ENCODE results near the gene PRELP. TPM values are rescaled to one million over a fixed set of nuclear protein-coding genes. Genes with fewer than 3 reads are reported as not detected.

The PRELP gene
- total RNA-seq, 1 experiment from 2014 or later, result not detected

DNA sequence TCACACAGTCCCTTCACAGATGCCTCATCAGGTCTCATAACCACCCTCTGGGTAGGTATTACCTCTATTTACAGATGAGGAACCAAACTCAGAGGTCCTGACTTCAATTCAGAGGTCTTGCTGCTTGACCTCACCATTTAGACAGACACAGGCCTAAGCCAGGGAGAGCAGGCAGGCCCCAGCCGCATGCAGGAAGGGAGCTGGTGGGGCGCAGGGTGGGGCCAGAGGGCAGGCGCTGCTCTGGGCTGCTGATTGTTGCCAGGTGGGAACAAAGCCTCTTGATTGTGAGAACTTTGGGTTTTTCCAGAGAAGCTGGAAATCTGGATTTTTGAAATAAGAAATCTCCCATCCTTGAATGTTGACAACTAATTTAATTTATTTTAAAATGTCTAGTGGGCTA is 19.9 kb upstream of the PRELP start:
- no peak overlapping the region for H3K27ac Mint-ChIP-seq (ENCODE audit: unreplicated experiment)
- no peak overlapping the region for H3K4me3 Mint-ChIP-seq (ENCODE audit: unreplicated experiment)
- no peaks in the 10 kb centered on the region for H3K36me3 Mint-ChIP-seq (ENCODE audit: insufficient read depth, unreplicated experiment)
- H3K9me3 Mint-ChIP-seq (ENCODE audit: unreplicated experiment), result no peaks in the 10 kb centered on the region
- DNase-seq, result no peak
- Histone ChIP-seq H3K27me3 (replicated peaks; ENCODE audit: control insufficient read depth, insufficient read depth, low read length) (no peaks in the 10 kb centered on the region), H3K4me1 (no peaks in the 10 kb centered on the region), H3K9me3 (no peaks in the 10 kb centered on the region), H3K4me3 (ENCODE audit: low read depth, low read length) (no peak overlapping the region), H3K36me3 (ENCODE audit: control insufficient read depth, insufficient read depth, low read length) (no peaks in the 10 kb centered on the region)
- CTCF ChIA-PET, result no interaction called here
- no peak for TF ChIP-seq CTCF (IDR thresholded peaks at IDR 0.05; ENCODE audit: insufficient read depth in 1 of 2, low read depth in 1 of 2, low read length in 1 of 2, severe bottlenecking in 1 of 2, unreplicated experiment in 1 of 2)
- no TSS peak for BruUV-seq (replicated peaks)
- POLR2A ChIA-PET, result no interaction called here
- intact Hi-C loops (cut with micrococcal nuclease; ENCODE audit: unreplicated experiment), result no loop called here
- no peaks in the 10 kb centered on the region for H3K4me1 Mint-ChIP-seq (ENCODE audit: low read depth, unreplicated experiment)
- peaks cover 16% of the 10 kb centered on the region for H3K27me3 Mint-ChIP-seq (ENCODE audit: insufficient read depth, unreplicated experiment)

DNA sequence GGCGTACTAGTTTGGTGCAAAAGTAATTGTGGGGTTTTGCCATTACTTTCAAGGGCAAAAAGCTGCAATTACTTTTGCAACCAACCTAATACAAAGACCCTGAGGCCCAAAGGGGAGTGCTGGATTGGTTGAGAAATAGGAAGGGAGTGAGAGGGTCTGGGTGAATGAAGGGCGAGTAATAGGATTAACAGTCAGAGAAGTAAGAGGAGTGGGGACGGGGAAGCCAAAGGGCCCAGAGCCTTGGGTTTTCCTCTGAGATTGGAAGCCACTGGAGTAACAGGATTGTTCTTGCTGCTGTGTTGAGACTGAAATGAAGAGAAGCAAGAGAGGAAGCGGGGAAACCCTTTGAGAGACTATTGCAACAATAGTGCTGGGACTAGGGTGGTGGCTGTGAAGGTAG is 19.0 kb upstream of the PRELP start:
- no peaks in the 10 kb centered on the region for H3K4me1 Mint-ChIP-seq (ENCODE audit: low read depth, unreplicated experiment)
- H3K9me3 Mint-ChIP-seq (ENCODE audit: unreplicated experiment), result no peaks in the 10 kb centered on the region
- H3K27ac Mint-ChIP-seq (ENCODE audit: unreplicated experiment), result no peak overlapping the region
- intact Hi-C loops (cut with micrococcal nuclease; ENCODE audit: unreplicated experiment), result no loop called here
- Histone ChIP-seq H3K27me3 (replicated peaks; ENCODE audit: control insufficient read depth, insufficient read depth, low read length) (no peaks in the 10 kb centered on the region), H3K9me3 (no peaks in the 10 kb centered on the region), H3K4me3 (ENCODE audit: low read depth, low read length) (no peak overlapping the region), H3K4me1 (no peaks in the 10 kb centered on the region), H3K36me3 (ENCODE audit: control insufficient read depth, insufficient read depth, low read length) (no peaks in the 10 kb centered on the region)
- CTCF ChIA-PET, result no interaction called here
- DNase-seq, result no peak
- POLR2A ChIA-PET, result no interaction called here
- H3K36me3 Mint-ChIP-seq (ENCODE audit: insufficient read depth, unreplicated experiment), result no peaks in the 10 kb centered on the region
- TF ChIP-seq CTCF (IDR thresholded peaks at IDR 0.05; ENCODE audit: insufficient read depth in 1 of 2, low read depth in 1 of 2, low read length in 1 of 2, severe bottlenecking in 1 of 2, unreplicated experiment in 1 of 2), result no peak
- H3K4me3 Mint-ChIP-seq (ENCODE audit: unreplicated experiment), result no peak overlapping the region
- peaks cover 19% of the 10 kb centered on the region for H3K27me3 Mint-ChIP-seq (ENCODE audit: insufficient read depth, unreplicated experiment)
- BruUV-seq (replicated peaks), result no TSS peak

GRCh38 chr1:203458078-203458477 is 17.5 kb upstream of the PRELP start:
- Histone ChIP-seq H3K27me3 (replicated peaks; ENCODE audit: control insufficient read depth, insufficient read depth, low read length) (no peaks in the 10 kb centered on the region), H3K36me3 (ENCODE audit: control insufficient read depth, insufficient read depth, low read length) (no peaks in the 10 kb centered on the region), H3K4me3 (ENCODE audit: low read depth, low read length) (no peak overlapping the region), H3K9me3 (no peaks in the 10 kb centered on the region), H3K4me1 (no peaks in the 10 kb centered on the region)
- TF ChIP-seq CTCF (IDR thresholded peaks at IDR 0.05; ENCODE audit: insufficient read depth in 1 of 2, low read depth in 1 of 2, low read length in 1 of 2, severe bottlenecking in 1 of 2, unreplicated experiment in 1 of 2), result no peak
- intact Hi-C loops (cut with micrococcal nuclease; ENCODE audit: unreplicated experiment), result no loop called here
- H3K27me3 Mint-ChIP-seq (ENCODE audit: insufficient read depth, unreplicated experiment), result peaks cover 19% of the 10 kb centered on the region
- POLR2A ChIA-PET, result no interaction called here
- no peak overlapping the region for H3K27ac Mint-ChIP-seq (ENCODE audit: unreplicated experiment)
- no peak for DNase-seq
- no TSS peak for BruUV-seq (replicated peaks)
- H3K4me1 Mint-ChIP-seq (ENCODE audit: low read depth, unreplicated experiment), result no peaks in the 10 kb centered on the region
- H3K4me3 Mint-ChIP-seq (ENCODE audit: unreplicated experiment), result no peak overlapping the region
- no peaks in the 10 kb centered on the region for H3K36me3 Mint-ChIP-seq (ENCODE audit: insufficient read depth, unreplicated experiment)
- CTCF ChIA-PET, result no interaction called here
- no peaks in the 10 kb centered on the region for H3K9me3 Mint-ChIP-seq (ENCODE audit: unreplicated experiment)
